Measurements from ENCODE around the gene PARD6A. TPM values are rescaled to one million over a fixed set of nuclear protein-coding genes. Genes with fewer than 3 reads are reported as not detected.

PARD6A gene
- total and polyA plus RNA-seq, 2 of the 13 experiments (the other 11 are each of a cell fraction or from before 2014, with no cell fraction given): 3.5 to 4.3 TPM

DNA sequence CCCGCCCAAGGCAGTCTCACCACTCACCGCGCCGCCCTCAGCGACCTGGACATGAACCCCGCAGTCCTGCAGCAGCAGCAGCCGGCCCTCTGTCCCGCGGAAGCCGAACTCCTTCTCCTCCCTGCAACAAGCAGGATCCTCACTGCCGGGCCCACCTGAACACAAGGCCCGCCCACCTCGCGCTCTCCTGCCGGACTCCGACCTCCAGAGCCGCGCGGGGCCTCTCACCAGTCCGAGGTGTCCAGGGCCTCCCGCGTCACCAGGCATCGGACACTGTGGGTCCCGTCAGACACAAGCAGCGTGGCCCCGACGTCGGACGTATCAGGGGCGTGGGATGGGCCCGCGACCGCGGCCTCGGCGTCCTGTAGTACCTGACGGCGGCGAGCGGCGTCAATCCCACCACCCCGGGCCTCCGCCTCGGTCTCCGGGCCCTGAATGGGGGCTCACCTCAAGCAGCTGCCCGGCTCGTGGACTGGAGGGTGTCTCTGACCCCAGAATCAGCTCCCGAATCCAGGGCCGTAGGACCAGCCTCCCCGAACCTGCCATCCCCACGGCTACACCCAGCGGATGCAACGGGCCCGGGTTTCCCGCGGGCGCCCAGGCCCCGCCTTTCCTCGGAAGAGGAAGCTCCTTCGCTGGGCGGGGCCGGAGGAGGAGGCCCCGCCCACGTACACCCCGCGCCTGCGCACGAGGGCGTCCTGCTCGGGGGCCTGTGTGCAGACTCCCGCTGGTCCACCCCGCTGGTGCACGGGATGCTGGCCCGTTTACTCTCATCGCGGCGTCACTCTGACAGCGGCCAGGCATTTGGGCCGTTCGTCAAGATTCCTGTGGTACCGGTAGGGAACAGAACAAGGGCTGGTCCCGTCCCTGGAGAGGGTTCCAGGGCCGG lies 841 bp upstream of the PARD6A start, which contains the start of gene ACD (continued):
- TF ChIP-seq, protein P1, sequence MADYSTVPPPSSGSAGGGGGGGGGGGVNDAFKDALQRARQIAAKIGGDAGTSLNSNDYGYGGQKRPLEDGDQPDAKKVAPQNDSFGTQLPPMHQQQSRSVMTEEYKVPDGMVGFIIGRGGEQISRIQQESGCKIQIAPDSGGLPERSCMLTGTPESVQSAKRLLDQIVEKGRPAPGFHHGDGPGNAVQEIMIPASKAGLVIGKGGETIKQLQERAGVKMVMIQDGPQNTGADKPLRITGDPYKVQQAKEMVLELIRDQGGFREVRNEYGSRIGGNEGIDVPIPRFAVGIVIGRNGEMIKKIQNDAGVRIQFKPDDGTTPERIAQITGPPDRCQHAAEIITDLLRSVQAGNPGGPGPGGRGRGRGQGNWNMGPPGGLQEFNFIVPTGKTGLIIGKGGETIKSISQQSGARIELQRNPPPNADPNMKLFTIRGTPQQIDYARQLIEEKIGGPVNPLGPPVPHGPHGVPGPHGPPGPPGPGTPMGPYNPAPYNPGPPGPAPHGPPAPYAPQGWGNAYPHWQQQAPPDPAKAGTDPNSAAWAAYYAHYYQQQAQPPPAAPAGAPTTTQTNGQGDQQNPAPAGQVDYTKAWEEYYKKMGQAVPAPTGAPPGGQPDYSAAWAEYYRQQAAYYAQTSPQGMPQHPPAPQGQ (CRISPR knock-in tag; IDR thresholded peaks at IDR 0.05; ENCODE audit: borderline replicate concordance): no peak
- TF ChIP-seq, protein P2, sequence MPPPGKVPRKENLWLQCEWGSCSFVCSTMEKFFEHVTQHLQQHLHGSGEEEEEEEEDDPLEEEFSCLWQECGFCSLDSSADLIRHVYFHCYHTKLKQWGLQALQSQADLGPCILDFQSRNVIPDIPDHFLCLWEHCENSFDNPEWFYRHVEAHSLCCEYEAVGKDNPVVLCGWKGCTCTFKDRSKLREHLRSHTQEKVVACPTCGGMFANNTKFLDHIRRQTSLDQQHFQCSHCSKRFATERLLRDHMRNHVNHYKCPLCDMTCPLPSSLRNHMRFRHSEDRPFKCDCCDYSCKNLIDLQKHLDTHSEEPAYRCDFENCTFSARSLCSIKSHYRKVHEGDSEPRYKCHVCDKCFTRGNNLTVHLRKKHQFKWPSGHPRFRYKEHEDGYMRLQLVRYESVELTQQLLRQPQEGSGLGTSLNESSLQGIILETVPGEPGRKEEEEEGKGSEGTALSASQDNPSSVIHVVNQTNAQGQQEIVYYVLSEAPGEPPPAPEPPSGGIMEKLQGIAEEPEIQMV (CRISPR knock-in tag; IDR thresholded peaks at IDR 0.05; ENCODE audit: low read depth): peak; percentile 78; the same call in 1 of the 2 replicates
- TF ChIP-seq MAFK (conservative IDR thresholded peaks at IDR 0.05 in 1 of 2, IDR thresholded peaks at IDR 0.05 in 1 of 2; ENCODE audit: low read length in 2 of 2) (no peak), CC2D1A (CRISPR knock-in tag; IDR thresholded peaks at IDR 0.05) (no peak), ZNF614 (CRISPR knock-in tag; IDR thresholded peaks at IDR 0.05; ENCODE audit: borderline replicate concordance) (no peak; the same call in 1 of the 2 replicates), KAT2B (IDR thresholded peaks at IDR 0.05; ENCODE audit: borderline replicate concordance, low read depth, low read length) (no peak), ZNF598 (CRISPR knock-in tag; IDR thresholded peaks at IDR 0.05; ENCODE audit: borderline replicate concordance) (peak; percentile 97; the same call in 1 of the 2 replicates), ZNF121 (CRISPR knock-in tag; IDR thresholded peaks at IDR 0.05) (no peak; the same call in 1 of the 2 replicates), ERF (CRISPR knock-in tag; IDR thresholded peaks at IDR 0.05) (peak; percentile 54), ZBTB21 (CRISPR knock-in tag; IDR thresholded peaks at IDR 0.05) (0 out of 2 replicates have a peak, but pooled peaks have one; percentile 10), ZNF256 (CRISPR knock-in tag; conservative IDR thresholded peaks at IDR 0.05) (no peak; the same call in 1 of the 2 replicates), TBX2 (CRISPR knock-in tag; IDR thresholded peaks at IDR 0.05; ENCODE audit: borderline replicate concordance) (peak; percentile 78), HMG20A (CRISPR knock-in tag; IDR thresholded peaks at IDR 0.05; ENCODE audit: borderline replicate concordance) (peak; percentile 24; the same call in 1 of the 2 replicates), SNAI1 (CRISPR knock-in tag; IDR thresholded peaks at IDR 0.05; ENCODE audit: borderline replicate concordance) (peak; percentile 90; the same call in 1 of the 2 replicates)
- TF ChIP-seq, protein P3, sequence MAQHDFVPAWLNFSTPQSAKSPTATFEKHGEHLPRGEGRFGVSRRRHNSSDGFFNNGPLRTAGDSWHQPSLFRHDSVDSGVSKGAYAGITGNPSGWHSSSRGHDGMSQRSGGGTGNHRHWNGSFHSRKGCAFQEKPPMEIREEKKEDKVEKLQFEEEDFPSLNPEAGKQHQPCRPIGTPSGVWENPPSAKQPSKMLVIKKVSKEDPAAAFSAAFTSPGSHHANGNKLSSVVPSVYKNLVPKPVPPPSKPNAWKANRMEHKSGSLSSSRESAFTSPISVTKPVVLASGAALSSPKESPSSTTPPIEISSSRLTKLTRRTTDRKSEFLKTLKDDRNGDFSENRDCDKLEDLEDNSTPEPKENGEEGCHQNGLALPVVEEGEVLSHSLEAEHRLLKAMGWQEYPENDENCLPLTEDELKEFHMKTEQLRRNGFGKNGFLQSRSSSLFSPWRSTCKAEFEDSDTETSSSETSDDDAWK (CRISPR knock-in tag; IDR thresholded peaks at IDR 0.05): no peak
- TF ChIP-seq, protein P4, sequence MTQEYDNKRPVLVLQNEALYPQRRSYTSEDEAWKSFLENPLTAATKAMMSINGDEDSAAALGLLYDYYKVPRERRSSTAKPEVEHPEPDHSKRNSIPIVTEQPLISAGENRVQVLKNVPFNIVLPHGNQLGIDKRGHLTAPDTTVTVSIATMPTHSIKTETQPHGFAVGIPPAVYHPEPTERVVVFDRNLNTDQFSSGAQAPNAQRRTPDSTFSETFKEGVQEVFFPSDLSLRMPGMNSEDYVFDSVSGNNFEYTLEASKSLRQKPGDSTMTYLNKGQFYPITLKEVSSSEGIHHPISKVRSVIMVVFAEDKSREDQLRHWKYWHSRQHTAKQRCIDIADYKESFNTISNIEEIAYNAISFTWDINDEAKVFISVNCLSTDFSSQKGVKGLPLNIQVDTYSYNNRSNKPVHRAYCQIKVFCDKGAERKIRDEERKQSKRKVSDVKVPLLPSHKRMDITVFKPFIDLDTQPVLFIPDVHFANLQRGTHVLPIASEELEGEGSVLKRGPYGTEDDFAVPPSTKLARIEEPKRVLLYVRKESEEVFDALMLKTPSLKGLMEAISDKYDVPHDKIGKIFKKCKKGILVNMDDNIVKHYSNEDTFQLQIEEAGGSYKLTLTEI (CRISPR knock-in tag; conservative IDR thresholded peaks at IDR 0.05): no peak
- TF ChIP-seq, protein P5, sequence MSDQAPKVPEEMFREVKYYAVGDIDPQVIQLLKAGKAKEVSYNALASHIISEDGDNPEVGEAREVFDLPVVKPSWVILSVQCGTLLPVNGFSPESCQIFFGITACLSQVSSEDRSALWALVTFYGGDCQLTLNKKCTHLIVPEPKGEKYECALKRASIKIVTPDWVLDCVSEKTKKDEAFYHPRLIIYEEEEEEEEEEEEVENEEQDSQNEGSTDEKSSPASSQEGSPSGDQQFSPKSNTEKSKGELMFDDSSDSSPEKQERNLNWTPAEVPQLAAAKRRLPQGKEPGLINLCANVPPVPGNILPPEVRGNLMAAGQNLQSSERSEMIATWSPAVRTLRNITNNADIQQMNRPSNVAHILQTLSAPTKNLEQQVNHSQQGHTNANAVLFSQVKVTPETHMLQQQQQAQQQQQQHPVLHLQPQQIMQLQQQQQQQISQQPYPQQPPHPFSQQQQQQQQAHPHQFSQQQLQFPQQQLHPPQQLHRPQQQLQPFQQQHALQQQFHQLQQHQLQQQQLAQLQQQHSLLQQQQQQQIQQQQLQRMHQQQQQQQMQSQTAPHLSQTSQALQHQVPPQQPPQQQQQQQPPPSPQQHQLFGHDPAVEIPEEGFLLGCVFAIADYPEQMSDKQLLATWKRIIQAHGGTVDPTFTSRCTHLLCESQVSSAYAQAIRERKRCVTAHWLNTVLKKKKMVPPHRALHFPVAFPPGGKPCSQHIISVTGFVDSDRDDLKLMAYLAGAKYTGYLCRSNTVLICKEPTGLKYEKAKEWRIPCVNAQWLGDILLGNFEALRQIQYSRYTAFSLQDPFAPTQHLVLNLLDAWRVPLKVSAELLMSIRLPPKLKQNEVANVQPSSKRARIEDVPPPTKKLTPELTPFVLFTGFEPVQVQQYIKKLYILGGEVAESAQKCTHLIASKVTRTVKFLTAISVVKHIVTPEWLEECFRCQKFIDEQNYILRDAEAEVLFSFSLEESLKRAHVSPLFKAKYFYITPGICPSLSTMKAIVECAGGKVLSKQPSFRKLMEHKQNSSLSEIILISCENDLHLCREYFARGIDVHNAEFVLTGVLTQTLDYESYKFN (CRISPR knock-in tag; conservative IDR thresholded peaks at IDR 0.05): peak; percentile 77

Data from HepG2 (cell line).